GM18498 (cell line): ENCODE results near the gene VRK1.

Source experiments
- ATAC-seq: cut with Tn5 transposase; IDR thresholded peaks from one replicate; pipeline ENCODE4 v1.9.1; 2021; ENCODE audit warnings: mild to moderate bottlenecking, moderate library complexity; ENCODE audit not compliant: unreplicated experiment

Gene VRK1

DNA sequence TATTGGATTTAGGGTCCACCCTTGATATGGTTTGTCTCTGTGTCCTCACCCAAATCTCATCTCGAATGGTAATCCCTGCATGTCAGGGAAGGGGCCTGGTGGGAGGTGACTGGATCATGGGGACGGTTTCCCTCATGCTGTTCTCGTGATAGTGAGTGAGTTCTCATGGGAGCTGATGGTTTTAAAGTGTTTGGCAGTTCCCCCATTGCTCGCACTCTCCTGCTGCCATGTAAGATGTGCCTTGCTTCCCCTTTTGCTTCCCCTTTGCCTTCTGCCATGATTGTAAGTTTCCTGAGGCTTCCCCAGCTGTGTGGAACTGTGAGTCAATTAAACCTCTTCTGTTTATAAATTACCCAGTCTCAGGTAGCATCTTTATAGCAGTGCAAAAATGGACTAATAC, 118.3 kb downstream of the VRK1 start:
- ATAC-seq = no peak

DNA sequence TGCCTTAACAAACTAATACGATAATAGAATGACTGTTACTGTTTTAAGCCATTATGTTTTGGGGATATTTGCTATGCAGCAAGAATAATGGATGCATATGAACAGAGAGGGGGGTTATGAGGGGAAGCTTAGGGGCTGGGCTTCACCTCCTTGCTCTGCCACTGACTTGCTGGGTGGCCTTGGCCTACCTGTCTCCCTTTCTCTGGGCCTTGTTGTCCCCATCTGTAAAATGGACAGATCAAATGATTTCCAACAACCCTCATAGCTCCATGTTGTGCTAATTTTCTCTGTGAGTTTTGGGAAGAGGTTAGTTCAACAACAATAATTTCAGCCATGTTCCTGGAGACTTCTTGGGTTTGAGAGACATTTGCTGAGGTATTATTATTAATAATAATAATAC, 119.6 kb downstream of the VRK1 start:
- no peak for ATAC-seq

DNA sequence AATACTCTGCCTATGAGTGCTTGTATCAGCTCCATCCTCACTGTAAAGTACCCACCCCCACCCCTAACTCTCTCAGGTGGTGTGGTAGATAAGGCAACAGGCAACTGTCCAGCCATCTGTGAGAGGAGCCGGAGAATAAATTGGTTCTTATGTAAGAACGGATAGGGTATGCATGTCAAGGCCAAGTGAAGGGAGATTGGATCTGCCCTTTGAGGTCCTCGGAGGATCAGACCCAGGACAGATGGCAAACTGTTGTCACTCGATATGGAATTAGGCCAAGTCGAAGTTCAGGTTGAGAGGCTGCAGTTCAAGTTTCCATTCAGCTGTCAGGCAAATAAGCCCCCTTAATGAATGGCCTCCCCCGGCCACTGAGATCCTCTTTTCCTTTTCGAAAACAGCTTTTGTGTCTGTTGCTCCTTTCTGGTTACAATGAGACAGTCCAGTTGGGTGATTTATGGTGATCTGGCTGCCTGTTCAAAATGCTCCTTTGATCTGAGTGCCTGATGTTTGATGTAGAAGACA, 120.3 kb downstream of the VRK1 start:
- no peak for ATAC-seq

DNA sequence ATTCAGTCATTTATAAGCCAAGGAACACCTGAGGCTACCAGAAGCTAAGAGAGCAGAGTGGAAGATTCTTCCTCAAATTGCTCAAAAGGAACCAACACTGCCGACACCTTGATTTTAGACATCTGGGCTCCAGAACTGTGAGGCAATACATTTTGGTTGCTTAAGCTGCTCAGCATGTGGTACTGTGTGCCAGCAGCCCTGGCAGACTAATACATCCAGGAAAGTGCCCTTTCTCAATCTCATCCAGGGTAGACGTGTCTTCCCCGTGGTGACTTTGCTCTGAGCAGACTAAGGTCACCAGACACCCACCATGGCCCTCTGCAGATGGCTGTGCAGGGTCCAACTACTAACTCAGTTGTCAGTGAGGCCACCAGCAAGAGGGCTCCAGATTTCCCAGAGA, 122.8 kb downstream of the VRK1 start:
- ATAC-seq = no peak

DNA sequence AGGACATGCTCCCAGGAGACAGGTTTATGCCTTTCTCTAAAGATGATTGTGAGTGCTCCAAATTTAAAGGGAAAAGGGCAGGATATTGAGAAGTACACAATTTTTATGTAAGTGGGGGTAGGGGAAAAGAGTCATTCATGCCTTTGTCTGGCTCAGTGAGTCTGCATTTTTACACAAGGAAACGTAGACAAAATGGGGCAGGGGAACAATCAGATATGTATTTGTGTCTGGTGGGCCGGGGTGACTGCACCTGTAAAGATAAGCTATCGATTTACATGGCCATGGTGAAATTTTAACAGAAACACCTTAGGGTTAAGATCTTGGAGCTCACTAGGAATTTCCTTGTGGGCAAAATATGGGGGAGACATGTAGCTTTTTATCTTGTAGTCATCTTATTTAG, 123.6 kb downstream of the VRK1 start:
- no peak for ATAC-seq

DNA sequence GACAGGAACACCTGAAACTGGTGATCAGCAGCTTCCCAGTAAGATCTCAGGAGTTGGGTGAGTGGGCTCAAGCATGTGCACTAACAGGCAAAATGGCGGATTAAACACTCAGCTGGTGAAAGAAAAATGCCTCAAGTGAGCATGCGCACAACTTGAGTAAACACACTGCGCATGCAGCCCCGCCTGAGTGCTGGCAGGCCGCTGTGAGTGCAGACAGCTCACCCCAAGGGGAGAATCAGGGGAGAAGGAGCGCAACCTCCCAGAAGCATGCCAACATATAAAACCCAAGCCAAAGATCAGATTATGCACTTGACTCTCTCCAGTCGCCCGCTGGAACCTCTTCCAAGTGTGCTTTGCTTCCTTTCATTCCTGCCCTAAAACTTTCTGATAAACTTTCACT, 125.8 kb downstream of the VRK1 start:
- ATAC-seq = no peak

DNA sequence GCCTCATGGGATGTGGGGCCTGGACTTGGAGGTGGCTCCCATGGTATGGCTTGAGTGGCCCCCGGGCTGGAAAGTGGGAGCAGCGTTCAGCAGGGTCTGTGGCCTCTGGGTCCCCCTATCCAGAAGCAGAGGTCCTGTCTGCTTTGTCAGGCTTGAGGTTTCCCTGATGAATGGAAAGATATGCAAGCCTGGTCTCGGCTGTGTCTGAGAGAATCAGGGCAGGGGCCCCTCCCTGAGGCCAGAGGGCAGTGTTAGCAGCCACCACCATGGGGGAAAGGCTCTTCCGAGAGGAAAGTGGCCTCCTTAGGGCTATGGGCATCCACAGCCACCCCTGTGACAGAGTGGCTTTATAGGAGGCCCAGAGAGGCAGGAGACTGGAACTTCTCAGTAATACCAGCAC, 128.2 kb downstream of the VRK1 start:
- no peak for ATAC-seq

DNA sequence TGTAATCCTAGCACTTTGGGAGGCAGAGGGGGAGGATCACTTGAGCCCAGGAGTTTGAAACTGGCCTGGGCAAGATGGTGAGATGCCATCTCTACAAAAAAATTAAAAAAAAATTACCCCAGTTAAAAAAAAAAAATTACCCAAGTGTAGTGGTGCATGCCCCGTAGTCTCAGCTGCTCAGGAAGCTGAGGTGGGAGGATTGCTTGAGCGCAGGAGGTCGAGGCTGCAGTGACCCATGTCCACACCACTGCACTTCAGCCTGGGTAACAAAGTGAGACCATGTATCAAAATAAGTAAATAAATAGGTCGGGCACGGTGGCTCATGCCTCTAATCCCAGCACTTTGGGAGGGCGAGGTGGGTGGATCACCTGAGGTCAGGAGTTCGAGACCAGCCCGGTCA, 128.8 kb downstream of the VRK1 start:
- no peak for ATAC-seq

DNA sequence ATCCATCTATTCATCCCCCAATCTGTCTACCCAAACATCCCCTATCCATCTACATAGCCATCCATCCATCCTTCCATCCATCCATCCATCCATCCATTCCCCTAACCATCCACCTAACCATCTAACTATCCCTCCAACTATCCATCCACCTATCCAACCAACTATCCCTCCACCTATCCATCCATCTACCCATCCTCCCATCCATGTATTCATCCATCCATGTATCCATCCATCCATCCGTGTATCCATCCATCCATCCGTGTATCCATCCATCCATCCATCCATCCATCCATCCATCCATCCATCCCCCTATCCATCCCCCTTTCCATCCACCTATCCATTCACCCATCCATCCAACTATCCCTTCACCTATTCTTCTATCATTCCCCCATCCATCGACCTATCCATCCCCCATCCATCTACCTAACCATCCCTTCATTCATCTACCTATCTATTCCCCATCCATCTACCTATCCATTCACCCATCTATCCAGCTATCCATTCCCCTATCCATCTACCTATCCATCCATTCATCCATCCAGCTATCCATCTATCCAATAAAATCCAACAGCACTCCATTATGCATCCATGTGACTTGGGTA, 131.7 kb downstream of the VRK1 start:
- ATAC-seq = no peak

DNA sequence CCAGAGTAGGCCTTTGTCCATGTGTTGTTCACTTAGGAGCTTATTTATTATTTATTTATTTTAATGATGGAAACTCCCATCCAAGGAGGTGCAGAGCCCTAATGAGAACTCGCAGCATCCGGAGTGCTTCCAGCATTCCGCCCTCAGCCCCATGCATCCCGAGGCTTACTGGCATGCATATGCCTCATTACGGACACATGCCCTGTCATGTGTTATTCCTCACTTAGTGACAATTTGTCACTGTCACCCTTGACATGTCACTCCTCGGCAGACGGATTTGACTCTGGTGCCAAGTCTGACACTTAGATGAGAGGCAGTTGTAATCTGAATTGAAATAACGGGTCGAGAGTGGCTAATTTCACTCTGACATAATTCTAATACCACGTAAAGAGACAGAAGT, 132.8 kb downstream of the VRK1 start:
- ATAC-seq = no peak

DNA sequence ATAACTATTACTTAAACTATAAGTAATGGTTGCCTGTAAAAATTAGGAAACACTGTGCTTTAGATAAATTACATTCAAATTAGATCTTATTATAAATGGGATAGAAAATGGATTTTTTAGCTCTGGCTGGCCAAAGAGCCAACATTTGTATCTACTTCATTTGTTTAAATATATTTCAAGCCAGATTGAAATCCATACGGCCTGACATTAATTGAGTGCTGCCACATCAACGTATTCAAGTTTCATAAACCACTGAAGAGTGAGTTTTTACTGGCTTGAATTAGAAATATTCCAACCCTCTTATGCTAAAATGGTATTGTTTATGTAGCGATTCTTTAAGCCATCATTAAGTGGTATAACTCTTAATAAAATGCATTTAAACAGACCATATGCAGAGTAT, 133.3 kb downstream of the VRK1 start:
- no peak for ATAC-seq
